Medulla oblongata (tissue), 1 donor: Measurements from ENCODE around the gene XAGE2.

Source experiments
- DNase-seq: peaks from one replicate; pipeline ENCODE4 v3.0.0-alpha.2; 2015; ENCODE audit errors: extremely low spot score

XAGE2 gene

GRCh38 chrX:52424656-52425055 is 55.8 kb downstream of the XAGE2 start:
- DNase-seq = no peak
